GM10266 (cell line): ENCODE results near the gene PCLO.

ENCODE experiments used
- DNase-seq: peaks from one replicate; pipeline ENCODE4 v3.0.0; 2012; ENCODE audit errors: extremely low spot score
- CTCF ChIP-seq: IDR thresholded peaks from 2 replicates; pipeline ENCODE4 v1.5.1; 2012; ENCODE audit warnings: mild to moderate bottlenecking, low read depth; ENCODE audit not compliant: control insufficient read depth, insufficient read depth; ENCODE audit errors: missing control alignments

PCLO gene

GRCh38 chr7:82851121-82851520 lies 311.6 kb downstream of the PCLO start:
- DNase-seq = no peak
- TF ChIP-seq CTCF = no peak

- DNase-seq = no peak
- TF ChIP-seq CTCF = no peak
Measured at GRCh38 chr7:82841828-82842227, 320.9 kb downstream of the PCLO start.

- DNase-seq = no peak
- no peak for TF ChIP-seq CTCF
Measured at GRCh38 chr7:82840061-82840460, 322.6 kb downstream of the PCLO start.

- DNase-seq = no peak
- TF ChIP-seq CTCF = no peak
Measured at GRCh38 chr7:82839555-82839954, 323.1 kb downstream of the PCLO start.

GRCh38 chr7:82839063-82839462 lies 323.6 kb downstream of the PCLO start:
- TF ChIP-seq CTCF = no peak
- DNase-seq = no peak

- TF ChIP-seq CTCF = no peak
Measured at GRCh38 chr7:82838314-82838713, 324.4 kb downstream of the PCLO start.

GRCh38 chr7:82823073-82823472 lies 339.6 kb downstream of the PCLO start:
- TF ChIP-seq CTCF = no peak
- DNase-seq = no peak

More at GRCh38 chr7:82838314-82838713, 324.4 kb downstream of the PCLO start:
- DNase-seq = no peak
